ENCODE data around the gene HRH3.

Gene HRH3

DNA sequence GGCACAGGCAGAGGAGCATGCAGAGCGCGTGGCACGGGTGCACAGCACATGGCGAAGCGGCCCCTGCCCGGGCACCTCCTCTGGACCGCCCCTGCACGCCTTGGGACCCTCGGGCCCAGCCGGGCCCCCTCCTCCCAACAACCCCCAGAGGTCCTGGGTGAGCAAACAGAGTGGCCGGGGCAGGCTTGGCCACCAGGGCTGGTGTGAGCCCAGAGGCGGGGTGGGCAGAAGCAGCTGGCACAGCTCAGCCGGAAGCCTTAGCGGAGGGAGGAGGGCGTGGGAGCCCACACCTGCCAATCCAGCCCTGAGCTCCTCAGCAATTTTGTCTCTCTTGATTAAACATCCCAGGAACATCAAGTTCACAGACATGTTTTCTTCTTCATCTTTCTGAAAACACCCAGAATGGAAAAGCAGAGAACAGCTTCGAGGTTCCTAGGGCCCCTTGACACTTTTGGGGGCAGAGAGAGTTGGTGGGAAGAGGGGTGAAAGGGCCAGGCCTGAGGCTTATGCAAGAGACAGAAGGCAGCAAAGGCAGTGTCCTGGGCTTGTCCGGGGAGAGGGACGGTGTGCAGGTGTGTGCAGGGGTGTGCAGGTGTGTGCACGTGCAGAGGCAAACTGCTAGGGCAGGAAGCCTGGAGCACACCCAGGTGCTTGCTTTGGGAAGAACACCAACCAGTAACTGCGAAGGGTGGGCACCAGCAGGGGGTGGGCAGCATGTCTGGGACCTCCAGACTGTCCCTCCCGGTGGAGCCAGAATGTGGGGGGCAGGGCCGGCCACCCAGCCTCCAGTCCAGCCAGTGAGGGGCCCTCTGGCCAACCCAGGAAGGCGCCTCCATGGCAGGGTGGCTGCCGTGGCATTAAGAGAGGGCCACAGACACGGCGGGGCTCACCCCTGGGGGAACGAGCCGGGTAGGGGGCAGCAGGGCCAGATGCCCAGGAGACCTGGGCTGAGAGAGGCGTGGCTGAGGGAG is 4.8 kb downstream of the HRH3 start:
- DNase-seq = no peak

- DNase-seq = no peak
Observed at GRCh38 chr20:62214067-62214466, 6.0 kb downstream of the HRH3 start.

GRCh38 chr20:62212299-62212698 is 7.8 kb downstream of the HRH3 start:
- DNase-seq = no peak

DNA sequence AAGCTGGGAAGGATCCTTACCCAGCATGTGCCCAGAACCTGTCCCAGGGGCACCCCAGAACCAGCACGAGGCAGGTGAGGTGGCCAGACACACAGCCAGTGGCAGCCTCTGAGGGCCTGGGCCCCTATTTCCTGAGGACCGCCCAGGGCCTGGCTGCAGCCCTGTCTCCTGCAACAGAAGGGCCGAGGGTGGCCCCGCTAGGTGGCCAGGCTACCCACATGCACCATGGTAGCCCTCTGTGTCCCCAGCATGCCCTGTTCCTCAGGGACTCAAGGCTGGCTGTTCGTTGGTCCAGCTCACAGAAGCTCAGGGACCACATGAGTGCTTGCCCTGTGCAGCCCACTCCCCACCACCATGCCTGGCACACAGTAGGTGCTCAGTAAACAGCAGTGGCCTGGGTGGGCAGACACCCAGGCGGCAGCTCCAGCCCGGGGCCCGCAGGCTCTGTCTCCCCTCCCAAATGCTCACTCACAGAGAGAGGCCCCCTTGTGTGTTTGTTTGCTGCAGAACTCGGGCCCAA is 8.2 kb downstream of the HRH3 start:
- DNase-seq = no peak

GRCh38 chr20:62211216-62211615 is 8.9 kb downstream of the HRH3 start:
- no peak for DNase-seq

DNA sequence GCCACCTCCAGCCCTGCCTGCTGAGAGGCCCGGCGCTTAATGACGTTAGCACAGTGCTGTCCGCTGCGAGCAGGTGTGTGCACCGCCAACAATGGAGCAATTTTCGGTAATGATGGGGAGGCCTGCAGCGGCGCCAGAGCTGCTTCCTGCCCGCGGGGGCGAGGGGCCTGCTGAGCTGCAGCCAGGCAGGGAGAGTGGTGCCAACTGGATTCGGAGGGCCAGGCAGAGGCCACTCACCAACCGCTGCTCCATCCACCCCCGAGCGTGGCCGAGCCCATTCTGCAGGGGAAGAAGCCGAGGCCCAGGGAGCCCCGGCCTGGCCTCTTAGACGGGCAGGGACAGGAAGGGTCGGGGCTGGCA is 9.6 kb downstream of the HRH3 start:
- DNase-seq = no peak

GRCh38 chr20:62209850-62210495 is 10.1 kb downstream of the HRH3 start:
- DNase-seq = no peak

DNA sequence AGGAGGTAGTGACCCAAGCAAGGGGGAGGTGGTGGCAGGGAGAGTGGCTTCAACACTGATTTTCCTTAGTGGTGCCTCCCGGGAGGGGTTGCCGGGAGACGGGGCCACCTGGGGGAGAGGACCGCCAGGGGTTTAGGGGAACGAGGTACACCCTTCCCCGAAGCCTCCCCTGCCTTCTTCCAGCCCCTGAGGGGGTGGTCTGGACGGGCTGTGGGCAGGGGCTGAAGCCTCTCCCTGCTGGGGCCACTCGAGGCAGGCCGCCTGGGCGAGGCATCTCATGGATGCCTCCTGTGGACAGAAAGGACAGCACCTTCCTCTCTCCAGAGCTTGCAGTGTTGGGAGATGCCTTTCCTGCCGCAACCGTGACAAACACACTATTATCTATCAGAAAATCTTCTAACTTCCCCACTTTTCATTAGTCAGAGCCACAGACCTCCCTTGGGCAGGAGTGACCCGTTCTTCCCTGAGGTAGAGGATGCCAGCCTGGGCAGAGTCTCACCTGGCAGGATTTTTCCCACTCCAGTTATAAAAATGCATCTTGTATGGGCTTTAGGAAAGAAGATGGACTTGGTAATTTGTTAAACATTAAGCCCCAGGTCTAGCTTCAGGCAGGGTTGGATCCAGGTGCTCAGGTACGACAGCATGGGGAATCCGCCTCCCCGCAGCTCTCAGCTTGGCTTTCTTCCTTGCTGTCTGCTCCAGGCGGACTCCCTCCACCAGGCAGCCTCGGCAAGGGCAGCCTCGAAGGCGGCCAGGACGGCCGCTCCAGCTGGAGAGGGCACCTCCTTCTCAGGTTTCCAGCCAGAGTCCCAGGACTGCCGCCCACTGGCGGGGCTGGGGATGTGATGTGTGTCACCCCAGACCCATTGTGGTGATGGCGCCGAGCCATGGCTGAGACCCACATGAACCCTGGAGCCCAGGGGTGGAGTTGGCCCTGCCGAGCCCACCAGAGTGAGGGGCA is 11.0 kb downstream of the HRH3 start:
- DNase-seq = no peak

DNA sequence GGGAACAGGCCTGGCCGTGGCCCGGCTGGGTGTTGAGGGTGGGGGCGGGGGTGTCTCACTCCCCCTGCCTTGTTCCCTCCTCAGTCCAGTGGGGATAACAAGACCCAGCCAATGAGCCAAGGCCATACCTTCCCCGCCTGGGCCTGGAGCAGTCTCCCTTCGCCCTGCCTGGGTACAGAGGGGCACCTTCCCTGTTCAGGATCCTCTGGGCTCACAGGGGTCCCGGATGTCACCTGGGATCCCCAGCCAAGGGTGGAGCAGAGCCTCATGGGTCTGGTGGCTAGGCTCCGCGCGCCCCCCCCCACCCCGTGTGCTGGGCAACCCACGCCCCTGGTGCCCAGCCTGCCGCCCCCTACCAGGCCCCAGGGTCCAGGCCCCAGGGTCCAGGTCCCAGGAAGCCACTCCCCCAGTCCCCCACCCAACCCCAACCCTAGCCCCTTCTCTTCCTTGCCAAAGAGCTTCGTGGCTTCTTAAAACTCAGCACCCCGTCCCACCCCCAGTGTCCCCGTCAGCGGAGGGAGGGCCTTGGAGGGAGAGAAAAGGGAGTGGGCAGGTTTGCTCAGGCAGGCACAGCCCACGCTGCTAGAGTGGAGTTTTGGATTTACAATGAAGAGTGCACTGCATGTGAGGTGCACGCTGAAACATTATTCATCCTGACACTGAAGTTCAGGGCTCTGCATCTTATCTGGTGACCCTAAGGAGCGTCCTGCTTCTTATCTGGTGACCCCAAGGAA is 11.8 kb downstream of the HRH3 start:
- DNase-seq = no peak

GRCh38 chr20:62206388-62206775 is 13.7 kb downstream of the HRH3 start:
- no peak for DNase-seq

DNA sequence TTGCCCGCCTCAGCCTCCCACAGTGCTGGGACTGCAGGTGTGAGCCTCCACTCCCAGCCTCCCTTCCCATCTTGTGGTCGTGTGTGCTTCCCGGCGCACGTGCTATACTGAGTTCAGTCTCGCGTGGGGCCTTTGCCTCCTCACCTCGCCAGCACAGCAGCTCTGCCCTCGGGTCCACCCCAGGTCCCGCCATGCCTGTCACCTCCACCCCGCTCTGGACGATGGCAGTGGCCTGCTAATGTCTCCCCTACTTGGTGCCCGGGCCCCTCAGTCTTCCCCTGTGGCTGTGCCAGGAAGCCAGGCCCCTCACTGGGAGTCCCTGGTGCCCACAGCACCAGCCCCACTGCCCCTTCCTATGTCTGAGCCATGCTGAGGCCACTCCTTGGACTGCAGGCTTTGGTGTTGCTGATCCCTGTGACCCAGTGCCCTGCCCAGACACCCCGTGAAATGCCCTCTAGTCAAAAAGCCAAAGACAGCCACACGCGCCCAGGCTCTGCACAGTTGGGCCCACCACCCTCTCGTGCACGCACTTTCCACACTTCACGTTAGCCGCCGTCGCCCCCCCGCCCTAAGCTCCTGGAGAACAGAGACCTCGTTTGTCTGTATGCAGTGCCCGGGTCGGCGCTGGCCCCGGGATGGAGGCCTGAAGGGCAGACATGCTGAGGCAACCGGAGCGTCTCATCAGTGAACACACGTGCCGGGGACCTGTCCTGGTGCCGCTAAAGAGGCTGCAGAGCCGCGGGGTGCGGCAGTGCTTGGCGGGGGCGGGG is 14.3 kb downstream of the HRH3 start:
- DNase-seq = no peak

- no peak for DNase-seq
Observed at GRCh38 chr20:62203378-62204030, 16.6 kb downstream of the HRH3 start.

DNA sequence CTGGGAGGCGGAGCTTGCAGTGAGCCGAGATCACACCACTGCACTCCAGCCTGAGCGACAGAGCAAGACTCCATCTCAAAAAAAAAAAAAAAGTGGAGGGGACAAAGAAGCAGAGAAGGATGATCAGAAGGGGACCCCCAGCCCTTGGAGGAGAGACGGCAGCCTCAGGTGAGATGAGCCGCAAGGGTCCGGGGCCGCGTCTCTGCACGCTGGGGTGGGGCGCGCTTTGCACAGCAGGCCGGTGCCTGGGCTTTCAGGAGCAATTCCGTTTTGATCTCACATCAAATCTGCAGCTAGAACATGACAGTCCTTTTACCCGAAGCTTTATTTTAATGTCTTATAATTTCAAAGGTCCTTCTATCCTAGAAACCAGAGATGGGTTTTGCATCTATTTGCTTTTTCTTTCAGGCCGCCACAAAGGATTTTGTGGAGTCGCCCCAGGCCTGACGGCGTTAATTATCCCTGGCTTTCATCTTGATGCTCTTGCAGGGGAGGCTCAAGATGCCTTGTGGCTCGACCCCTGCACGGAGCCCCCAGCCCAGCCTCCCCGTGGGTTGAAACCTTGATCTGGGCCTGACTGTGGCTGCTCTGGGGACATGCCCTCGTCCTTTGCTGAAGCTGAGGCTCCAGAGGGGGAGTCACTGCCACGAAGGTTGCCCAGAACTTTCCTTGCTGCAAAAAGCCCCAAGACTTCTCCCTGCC is 17.3 kb downstream of the HRH3 start:
- no peak for DNase-seq

- DNase-seq = no peak
Observed at GRCh38 chr20:62202083-62202395, 18.0 kb downstream of the HRH3 start.

- no peak for DNase-seq
Observed at GRCh38 chr20:62201173-62202082, 18.6 kb downstream of the HRH3 start.

DNA sequence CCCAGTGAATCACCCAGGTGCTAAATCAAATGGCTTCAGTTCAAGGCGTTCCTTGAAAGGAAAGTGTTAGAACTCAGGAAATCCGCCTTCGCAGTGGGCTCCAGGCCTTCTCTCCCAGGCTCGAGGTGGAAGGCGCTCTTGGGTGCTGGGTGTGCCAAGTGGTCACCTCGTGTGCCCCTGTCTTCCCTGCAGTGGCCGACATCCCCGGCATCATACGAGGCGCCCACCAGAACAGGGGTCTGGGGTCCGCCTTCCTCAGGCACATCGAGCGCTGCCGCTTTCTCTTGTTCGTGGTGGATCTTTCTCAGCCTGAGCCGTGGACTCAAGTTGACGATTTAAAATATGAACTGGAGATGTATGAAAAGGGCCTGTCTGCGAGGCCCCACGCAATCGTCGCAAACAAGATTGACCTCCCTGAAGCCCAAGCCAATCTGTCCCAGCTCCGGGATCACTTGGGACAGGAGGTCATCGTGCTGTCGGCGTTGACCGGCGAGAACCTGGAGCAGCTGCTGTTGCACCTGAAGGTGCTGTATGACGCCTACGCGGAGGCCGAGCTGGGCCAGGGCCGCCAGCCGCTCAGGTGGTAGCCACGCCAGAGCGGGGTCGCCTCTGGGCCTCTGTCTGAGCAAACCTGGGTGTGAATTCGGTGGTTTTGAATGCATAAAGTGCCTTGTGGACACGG is 19.4 kb downstream of the HRH3 start:
- DNase-seq = no peak

DNA sequence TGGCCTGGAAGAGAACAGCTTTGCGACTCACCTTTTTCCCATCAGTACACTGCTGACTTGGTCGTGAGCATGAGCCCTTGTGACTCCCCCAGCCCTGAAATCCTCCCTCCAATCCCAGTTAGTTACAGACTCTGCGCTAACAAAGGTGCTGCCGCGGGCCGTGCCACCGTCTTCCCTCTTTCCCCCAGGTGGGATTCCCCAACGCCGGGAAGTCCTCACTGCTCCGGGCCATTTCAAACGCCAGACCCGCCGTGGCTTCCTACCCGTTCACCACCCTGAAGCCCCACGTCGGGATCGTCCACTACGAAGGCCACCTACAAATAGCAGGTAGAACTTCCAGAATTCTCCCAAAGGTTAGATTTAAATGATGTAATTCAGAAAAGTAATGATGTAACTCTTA is 21.1 kb downstream of the HRH3 start:
- no peak for DNase-seq

- DNase-seq = no peak
Observed at GRCh38 chr20:62198496-62198895, 21.6 kb downstream of the HRH3 start.

DNA sequence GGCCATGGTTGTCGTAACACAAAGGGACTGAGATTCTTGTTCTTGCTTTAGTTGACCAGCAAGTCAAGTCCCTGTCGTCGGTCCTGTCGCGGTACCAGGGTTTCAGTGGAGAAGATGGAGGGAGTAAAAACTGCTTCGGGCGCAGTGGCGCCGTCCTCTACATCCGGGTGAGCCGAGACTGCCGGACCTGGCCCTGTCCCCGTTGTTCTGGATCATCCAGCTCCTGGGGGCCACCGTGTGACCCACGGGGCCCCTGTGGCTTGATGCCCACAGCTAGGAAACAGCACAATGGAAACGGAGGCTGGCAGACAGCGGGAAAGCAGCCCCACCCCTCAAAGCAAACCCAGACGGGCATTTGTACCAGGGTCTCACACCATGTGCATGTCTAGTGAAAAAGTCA is 22.3 kb downstream of the HRH3 start:
- DNase-seq = no peak

Measured in T-helper 9 cell (primary cell).